ENCODE results near the gene VSTM4. TPM values are rescaled to one million over a fixed set of nuclear protein-coding genes. Genes with fewer than 3 reads are reported as not detected.

Gene VSTM4
- total RNA-seq, 1 experiment from 2014 or later = 0.72 TPM

DNA sequence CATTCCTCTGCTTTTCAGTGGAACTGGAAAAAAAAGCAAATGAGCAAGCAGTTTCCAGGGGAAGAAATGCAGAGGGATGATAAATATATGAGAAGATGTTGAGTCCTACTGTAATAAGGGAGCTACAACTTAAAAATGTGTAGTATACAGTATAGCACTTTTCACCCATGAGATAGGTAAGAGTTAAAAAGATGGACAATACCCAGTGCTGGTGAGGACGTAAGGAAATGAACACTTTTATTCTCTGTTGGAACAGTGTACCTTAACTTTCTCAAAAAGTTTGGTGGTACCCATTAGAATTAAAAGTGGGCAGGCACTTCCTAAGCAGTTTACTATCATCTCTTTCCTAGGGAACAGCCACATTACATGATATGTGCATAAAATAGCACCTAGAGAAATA is 21.2 kb upstream of the VSTM4 start (continued):
- TF ChIP-seq, protein P1, sequence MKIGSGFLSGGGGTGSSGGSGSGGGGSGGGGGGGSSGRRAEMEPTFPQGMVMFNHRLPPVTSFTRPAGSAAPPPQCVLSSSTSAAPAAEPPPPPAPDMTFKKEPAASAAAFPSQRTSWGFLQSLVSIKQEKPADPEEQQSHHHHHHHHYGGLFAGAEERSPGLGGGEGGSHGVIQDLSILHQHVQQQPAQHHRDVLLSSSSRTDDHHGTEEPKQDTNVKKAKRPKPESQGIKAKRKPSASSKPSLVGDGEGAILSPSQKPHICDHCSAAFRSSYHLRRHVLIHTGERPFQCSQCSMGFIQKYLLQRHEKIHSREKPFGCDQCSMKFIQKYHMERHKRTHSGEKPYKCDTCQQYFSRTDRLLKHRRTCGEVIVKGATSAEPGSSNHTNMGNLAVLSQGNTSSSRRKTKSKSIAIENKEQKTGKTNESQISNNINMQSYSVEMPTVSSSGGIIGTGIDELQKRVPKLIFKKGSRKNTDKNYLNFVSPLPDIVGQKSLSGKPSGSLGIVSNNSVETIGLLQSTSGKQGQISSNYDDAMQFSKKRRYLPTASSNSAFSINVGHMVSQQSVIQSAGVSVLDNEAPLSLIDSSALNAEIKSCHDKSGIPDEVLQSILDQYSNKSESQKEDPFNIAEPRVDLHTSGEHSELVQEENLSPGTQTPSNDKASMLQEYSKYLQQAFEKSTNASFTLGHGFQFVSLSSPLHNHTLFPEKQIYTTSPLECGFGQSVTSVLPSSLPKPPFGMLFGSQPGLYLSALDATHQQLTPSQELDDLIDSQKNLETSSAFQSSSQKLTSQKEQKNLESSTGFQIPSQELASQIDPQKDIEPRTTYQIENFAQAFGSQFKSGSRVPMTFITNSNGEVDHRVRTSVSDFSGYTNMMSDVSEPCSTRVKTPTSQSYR (CRISPR knock-in tag; IDR thresholded peaks at IDR 0.05) = no peak
- no peak for TF ChIP-seq RORB (CRISPR knock-in tag; IDR thresholded peaks at IDR 0.05)

DNA sequence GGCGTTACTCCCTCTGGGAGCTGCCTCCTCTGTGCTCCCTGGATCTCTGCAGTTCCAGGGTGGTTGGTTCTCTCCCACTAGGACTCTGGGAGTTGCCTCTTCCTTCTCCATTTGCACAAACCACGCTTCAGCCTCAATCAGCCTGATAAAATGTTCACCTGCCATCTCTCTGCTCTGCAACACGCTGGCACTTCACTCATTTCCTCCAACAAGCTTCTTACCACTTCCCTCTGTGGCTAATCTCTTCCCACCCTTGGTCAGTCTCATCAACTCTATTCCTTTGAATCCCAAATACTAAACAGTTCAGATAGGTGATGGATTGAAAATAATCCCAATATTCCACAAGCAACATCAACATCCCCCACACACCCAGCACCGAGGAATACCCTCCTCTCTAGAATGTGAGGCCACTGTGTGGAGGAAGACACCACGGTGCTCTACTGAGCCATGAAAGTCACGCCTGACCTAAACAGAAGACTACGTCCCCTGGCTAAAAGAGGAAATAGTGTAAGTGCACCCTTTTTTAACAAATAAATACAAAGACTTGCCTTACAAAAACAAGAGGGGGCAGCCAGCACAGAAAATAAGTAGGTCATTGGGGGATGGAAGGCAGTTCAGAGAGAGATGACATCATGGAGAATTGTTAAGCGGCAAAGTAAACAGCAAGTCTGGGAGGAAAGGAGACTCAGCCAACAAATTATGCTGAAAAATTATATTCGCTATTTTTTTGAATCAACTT is 20.4 kb upstream of the VSTM4 start:
- Mint-ChIP-seq H3K4me3 (no peak overlapping the region), H3K27ac (no peak overlapping the region), H3K4me1 (peaks cover 11% of the 10 kb centered on the region), H3K27me3 (ENCODE audit: low read depth) (no peaks in the 10 kb centered on the region), H3K36me3 (0 out of 2 replicates have a peak, but pooled peaks cover 2% of the 10 kb centered on the region), H3K9me3 (peaks cover 18% of the 10 kb centered on the region)
- CTCF ChIA-PET = interaction anchor here (1.0 kb wide), 1 partner anchor 29 kb away, joined by 3 read pairs; no protein-coding TSS in a partner anchor
- POLR2A ChIA-PET = no interaction called here
- TF ChIP-seq NFYB (CRISPR knock-in tag; conservative IDR thresholded peaks at IDR 0.05; ENCODE audit: low read depth) = no peak
- no peak for TF ChIP-seq TEAD4 (CRISPR knock-in tag; IDR thresholded peaks at IDR 0.05)
- DNase-seq (ENCODE audit: low spot score) (no peak), ATAC-seq (no peak)

- H3K4me3 Mint-ChIP-seq = no peak overlapping the region
- peaks cover 16% of the 10 kb centered on the region for H3K9me3 Mint-ChIP-seq
- DNase-seq (ENCODE audit: low spot score) (no peak), ATAC-seq (no peak)
- POLR2A ChIA-PET = no interaction called here
- no peak overlapping the region for H3K27ac Mint-ChIP-seq
- H3K36me3 Mint-ChIP-seq = 0 out of 2 replicates have a peak, but pooled peaks cover 2% of the 10 kb centered on the region
- CTCF ChIA-PET = no interaction called here
- H3K4me1 Mint-ChIP-seq = peaks cover 9% of the 10 kb centered on the region
- no peak for TF ChIP-seq ATF2 (CRISPR knock-in tag; IDR thresholded peaks at IDR 0.05; ENCODE audit: borderline replicate concordance, low read depth)
- TF ChIP-seq SMAD4 (CRISPR knock-in tag; IDR thresholded peaks at IDR 0.05) = no peak
- H3K27me3 Mint-ChIP-seq (ENCODE audit: low read depth) = no peaks in the 10 kb centered on the region
Measured at GRCh38 chr10:49134327-49134726, 19.0 kb upstream of the VSTM4 start.

DNA sequence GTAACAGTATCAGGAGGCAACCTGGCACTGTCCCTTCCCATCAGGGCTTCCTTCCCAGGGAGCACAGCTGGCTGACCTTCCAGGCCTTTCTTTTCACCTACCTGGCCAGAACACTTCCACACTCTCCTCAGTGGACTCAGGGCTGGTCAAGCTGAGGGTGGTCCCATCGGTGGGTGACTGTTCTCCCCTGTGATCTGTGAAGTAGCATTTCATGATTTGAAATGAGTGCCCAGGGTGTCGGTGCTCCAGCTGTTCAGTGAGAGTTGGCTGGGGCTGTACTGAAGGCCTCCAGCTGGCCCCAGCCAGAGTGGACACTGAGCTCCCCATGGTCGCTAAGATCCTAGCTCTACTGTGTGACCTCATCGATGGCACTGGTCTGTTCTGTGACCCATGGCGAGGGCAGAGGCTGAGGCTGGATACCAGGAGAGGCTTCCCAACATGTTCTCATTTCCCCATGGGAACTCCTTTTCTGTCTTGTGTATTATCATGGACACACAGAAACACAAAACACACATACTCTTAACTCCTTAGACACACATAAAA is 18.5 kb upstream of the VSTM4 start, which contains the start of gene FAM170B:
Gene FAM170B (minus strand): TSS at position 316 of the 543 bp plus-strand sequence. CDS start 103 bp downstream, at position 213.
- Mint-ChIP-seq H3K27me3 (ENCODE audit: low read depth) (no peaks in the 10 kb centered on the region), H3K4me1 (peaks cover 9% of the 10 kb centered on the region), H3K36me3 (0 out of 2 replicates have a peak, but pooled peaks cover 2% of the 10 kb centered on the region), H3K4me3 (no peak within 1 kb of the TSS), H3K27ac (no peak within 1 kb of the TSS), H3K9me3 (peaks cover 19% of the 10 kb centered on the region)
- POLR2A ChIA-PET = no interaction called here
- DNase-seq (ENCODE audit: low spot score) (no peak), ATAC-seq (no peak)
- CTCF ChIA-PET = no interaction called here
- TF ChIP-seq, protein P1 (CRISPR knock-in tag; IDR thresholded peaks at IDR 0.05) = no peak
- TF ChIP-seq, protein P2, sequence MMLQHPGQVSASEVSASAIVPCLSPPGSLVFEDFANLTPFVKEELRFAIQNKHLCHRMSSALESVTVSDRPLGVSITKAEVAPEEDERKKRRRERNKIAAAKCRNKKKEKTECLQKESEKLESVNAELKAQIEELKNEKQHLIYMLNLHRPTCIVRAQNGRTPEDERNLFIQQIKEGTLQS (CRISPR knock-in tag; conservative IDR thresholded peaks at IDR 0.05) = no peak
- TF ChIP-seq NFATC4 (CRISPR knock-in tag; IDR thresholded peaks at IDR 0.05) (no peak), ZNF423 (CRISPR knock-in tag; IDR thresholded peaks at IDR 0.05) (no peak), ZNF219 (CRISPR knock-in tag; IDR thresholded peaks at IDR 0.05; ENCODE audit: borderline replicate concordance) (no peak), ELF4 (CRISPR knock-in tag; IDR thresholded peaks at IDR 0.05; ENCODE audit: low read depth) (no peak), CREM (CRISPR knock-in tag; IDR thresholded peaks at IDR 0.05) (no peak), IRF2 (CRISPR knock-in tag; IDR thresholded peaks at IDR 0.05; ENCODE audit: borderline replicate concordance, low read depth) (no peak), NR2C2 (CRISPR knock-in tag; IDR thresholded peaks at IDR 0.05) (no peak), ZNF512 (CRISPR knock-in tag; IDR thresholded peaks at IDR 0.05; ENCODE audit: borderline replicate concordance) (no peak), TEAD4 (CRISPR knock-in tag; IDR thresholded peaks at IDR 0.05) (no peak), PRRX2 (CRISPR knock-in tag; IDR thresholded peaks at IDR 0.05) (no peak)
- TF ChIP-seq, protein P3, sequence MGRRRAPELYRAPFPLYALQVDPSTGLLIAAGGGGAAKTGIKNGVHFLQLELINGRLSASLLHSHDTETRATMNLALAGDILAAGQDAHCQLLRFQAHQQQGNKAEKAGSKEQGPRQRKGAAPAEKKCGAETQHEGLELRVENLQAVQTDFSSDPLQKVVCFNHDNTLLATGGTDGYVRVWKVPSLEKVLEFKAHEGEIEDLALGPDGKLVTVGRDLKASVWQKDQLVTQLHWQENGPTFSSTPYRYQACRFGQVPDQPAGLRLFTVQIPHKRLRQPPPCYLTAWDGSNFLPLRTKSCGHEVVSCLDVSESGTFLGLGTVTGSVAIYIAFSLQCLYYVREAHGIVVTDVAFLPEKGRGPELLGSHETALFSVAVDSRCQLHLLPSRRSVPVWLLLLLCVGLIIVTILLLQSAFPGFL (CRISPR knock-in tag; IDR thresholded peaks at IDR 0.05; ENCODE audit: borderline replicate concordance) = no peak
- TF ChIP-seq, protein P4, sequence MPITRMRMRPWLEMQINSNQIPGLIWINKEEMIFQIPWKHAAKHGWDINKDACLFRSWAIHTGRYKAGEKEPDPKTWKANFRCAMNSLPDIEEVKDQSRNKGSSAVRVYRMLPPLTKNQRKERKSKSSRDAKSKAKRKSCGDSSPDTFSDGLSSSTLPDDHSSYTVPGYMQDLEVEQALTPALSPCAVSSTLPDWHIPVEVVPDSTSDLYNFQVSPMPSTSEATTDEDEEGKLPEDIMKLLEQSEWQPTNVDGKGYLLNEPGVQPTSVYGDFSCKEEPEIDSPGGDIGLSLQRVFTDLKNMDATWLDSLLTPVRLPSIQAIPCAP (CRISPR knock-in tag; IDR thresholded peaks at IDR 0.05) = no peak

All from WTC11 (cell line).